Naive B cell (primary cell): ENCODE data around the gene DPYD. TPM values are rescaled to one million over a fixed set of nuclear protein-coding genes. Genes with fewer than 3 reads are reported as not detected.
A peak's percentile ranks its signal among the peaks of the same experiment; 100 is the strongest.

Experiments
- ATAC-seq, 2 donors: fragments of 150-1000 bp; cut with Tn5 transposase; 2 replicates each; pipeline ENCODE4 v1.10.0; 2021; ENCODE audit warnings: low read depth in 2 of 2, mild to moderate bottlenecking in 2 of 2, moderate library complexity in 2 of 2
- DNase-seq: peaks from one replicate; pipeline ENCODE4 v3.0.0; 2022
- H3K27ac Mint-ChIP-seq, 6 donors: one replicate each; pipeline ENCODE4 v1.8.0; 2020 to 2022; ENCODE audit warnings: mild to moderate bottlenecking in 6 of 6, mixed read lengths in 6 of 6, moderate library complexity in 5 of 6, inconsistent platforms in 2 of 6
- H3K27me3 Mint-ChIP-seq, 3 donors: one replicate each; pipeline ENCODE4 v1.8.0; 2021 to 2022; ENCODE audit warnings: mixed read lengths in 3 of 3, mild to moderate bottlenecking in 1 of 3
- H3K36me3 Mint-ChIP-seq, 2 donors: one replicate each; pipeline ENCODE4 v1.8.0; 2020 to 2022; ENCODE audit warnings: mixed read lengths in 2 of 2, inconsistent platforms in 1 of 2, mild to moderate bottlenecking in 1 of 2
- H3K4me1 Mint-ChIP-seq, 3 donors: one replicate each; pipeline ENCODE4 v1.8.0; 2020 to 2022; ENCODE audit warnings: mixed read lengths in 3 of 3, inconsistent platforms in 1 of 3, mild to moderate bottlenecking in 1 of 3, moderate library complexity in 1 of 3
- H3K4me3 Mint-ChIP-seq, 8 donors: one replicate each; pipeline ENCODE4 v1.8.0; 2020 to 2022; ENCODE audit warnings: mild to moderate bottlenecking in 8 of 8, mixed read lengths in 8 of 8, moderate library complexity in 8 of 8, inconsistent platforms in 2 of 8
- H3K9me3 Mint-ChIP-seq, 7 donors: one replicate each; pipeline ENCODE4 v1.8.0; 2020 to 2022; ENCODE audit warnings: mixed read lengths in 7 of 7, mild to moderate bottlenecking in 5 of 7, inconsistent platforms in 2 of 7, moderate library complexity in 1 of 7
- polyA plus RNA-seq, 6 donors: library from polyadenylated mRNA; unstranded; fragments of 300-500 nt; fragmentation: Illumina TruSeq; gene quantifications; one replicate each; pipeline ENCODE4 v1.2.3, GENCODE V29; 2021; ENCODE audit warnings: low read depth in 6 of 6

The DPYD gene
- polyA plus RNA-seq, 6 donors from 2014 or later, result 13.9 to 24.6 (median 19.1) TPM

DNA sequence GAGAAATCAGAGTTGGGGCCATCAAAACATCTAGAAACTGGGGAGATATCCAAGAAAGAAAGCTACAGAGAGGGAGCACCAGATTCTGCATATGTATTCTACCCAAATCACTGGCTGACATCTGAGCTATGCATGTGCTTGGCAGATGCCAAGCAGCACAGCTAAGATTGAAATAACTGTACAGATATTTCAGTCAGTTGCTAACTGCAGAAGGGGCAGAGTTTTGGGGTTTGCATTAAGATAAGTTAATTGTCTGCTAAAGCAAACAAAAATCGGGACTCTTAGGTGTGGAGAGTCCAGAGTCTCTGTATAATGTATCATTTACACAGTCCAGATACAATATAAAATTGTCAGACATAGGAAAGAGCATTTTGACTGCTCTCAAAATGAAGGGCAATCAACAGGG is 762.1 kb downstream of the DPYD start:
- Mint-ChIP-seq H3K4me1 (peaks cover 16 to 32% (median 25%) of the 10 kb centered on the region in 3 donors), H3K27me3 (no peaks in the 10 kb centered on the region), H3K36me3 (peaks cover 0 to 5% of the 10 kb centered on the region in 2 donors), H3K9me3 (peaks cover 0 to 15% (median 6%) of the 10 kb centered on the region in 7 donors), H3K27ac (peak overlapping the region in 3 of 6 donors; percentile 3 to 63 (median 26)), H3K4me3 (peak overlapping the region in 1 of 8 donors; percentile 33)
- no peak for ATAC-seq
- DNase-seq, result no peak

GRCh38 chr1:97157991-97158390 is 762.8 kb downstream of the DPYD start:
- no peak overlapping the region for H3K4me3 Mint-ChIP-seq
- peaks cover 16 to 26% (median 21%) of the 10 kb centered on the region in 3 donors for H3K4me1 Mint-ChIP-seq
- ATAC-seq (no peak), DNase-seq (no peak)
- no peaks in the 10 kb centered on the region for H3K27me3 Mint-ChIP-seq
- peaks cover 0 to 11% of the 10 kb centered on the region in 2 donors for H3K36me3 Mint-ChIP-seq
- peaks cover 0 to 11% (median 4%) of the 10 kb centered on the region in 7 donors for H3K9me3 Mint-ChIP-seq
- no peak overlapping the region for H3K27ac Mint-ChIP-seq

- peaks cover 0 to 13% of the 10 kb centered on the region in 2 donors for H3K36me3 Mint-ChIP-seq
- no peak for ATAC-seq
- H3K4me3 Mint-ChIP-seq, result no peak overlapping the region
- DNase-seq, result no peak
- H3K27me3 Mint-ChIP-seq, result no peaks in the 10 kb centered on the region
- H3K9me3 Mint-ChIP-seq, result peaks cover 0 to 7% (median 5%) of the 10 kb centered on the region in 7 donors
- H3K4me1 Mint-ChIP-seq, result peaks cover 0 to 6% (median 0%) of the 10 kb centered on the region in 3 donors
- H3K27ac Mint-ChIP-seq, result no peak overlapping the region
These were observed 769.2 kb downstream of the DPYD start for GRCh38 chr1:97151651-97152050.

- Mint-ChIP-seq H3K4me1 (peaks cover 0 to 6% (median 0%) of the 10 kb centered on the region in 3 donors), H3K4me3 (no peak overlapping the region), H3K27me3 (no peaks in the 10 kb centered on the region), H3K36me3 (peaks cover 0 to 14% of the 10 kb centered on the region in 2 donors), H3K9me3 (peaks cover 0 to 2% (median 0%) of the 10 kb centered on the region in 7 donors), H3K27ac (no peak overlapping the region)
- ATAC-seq (no peak), DNase-seq (no peak)
These were observed 775.4 kb downstream of the DPYD start for GRCh38 chr1:97145321-97145956.

DNA sequence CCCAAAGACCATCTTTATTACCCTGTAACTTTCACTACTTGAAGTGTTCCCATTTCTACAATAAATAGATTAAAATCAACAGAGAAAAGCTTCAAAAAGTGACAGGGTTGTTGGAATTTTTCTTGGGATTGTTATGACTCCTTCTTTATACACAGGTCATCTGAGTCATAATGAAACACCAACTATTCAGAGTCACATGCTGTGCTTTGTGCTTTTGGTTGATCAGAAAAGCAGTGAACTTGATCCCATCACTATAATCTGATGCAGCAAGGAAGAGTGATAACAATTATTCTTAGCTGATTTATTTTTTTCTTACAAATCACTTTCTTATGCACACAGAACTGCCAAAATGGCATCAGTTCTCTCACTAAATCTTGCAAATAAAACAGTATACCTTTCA is 776.3 kb downstream of the DPYD start:
- no peaks in the 10 kb centered on the region for H3K27me3 Mint-ChIP-seq
- no peak for ATAC-seq
- H3K36me3 Mint-ChIP-seq, result peaks cover 0 to 14% of the 10 kb centered on the region in 2 donors
- H3K4me3 Mint-ChIP-seq, result no peak overlapping the region
- H3K27ac Mint-ChIP-seq, result no peak overlapping the region
- no peaks in the 10 kb centered on the region for H3K9me3 Mint-ChIP-seq
- H3K4me1 Mint-ChIP-seq, result no peaks in the 10 kb centered on the region
- no peak for DNase-seq

GRCh38 chr1:97143236-97143882 is 777.5 kb downstream of the DPYD start:
- DNase-seq, result no peak
- H3K27ac Mint-ChIP-seq, result no peak overlapping the region
- H3K4me1 Mint-ChIP-seq, result peaks cover 0 to 3% (median 3%) of the 10 kb centered on the region in 3 donors
- no peaks in the 10 kb centered on the region for H3K9me3 Mint-ChIP-seq
- H3K27me3 Mint-ChIP-seq, result no peaks in the 10 kb centered on the region
- H3K4me3 Mint-ChIP-seq, result no peak overlapping the region
- peaks cover 0 to 14% of the 10 kb centered on the region in 2 donors for H3K36me3 Mint-ChIP-seq
- ATAC-seq, result no peak

- Mint-ChIP-seq H3K27me3 (no peaks in the 10 kb centered on the region), H3K27ac (no peak overlapping the region), H3K9me3 (no peaks in the 10 kb centered on the region), H3K4me1 (peaks cover 3 to 9% (median 3%) of the 10 kb centered on the region in 3 donors), H3K4me3 (no peak overlapping the region), H3K36me3 (peaks cover 0 to 1% of the 10 kb centered on the region in 2 donors)
- DNase-seq, result no peak
- ATAC-seq, result no peak
These were observed 780.2 kb downstream of the DPYD start for GRCh38 chr1:97140611-97141010.

GRCh38 chr1:97139512-97139911 is 781.3 kb downstream of the DPYD start:
- no peak overlapping the region for H3K27ac Mint-ChIP-seq
- H3K4me3 Mint-ChIP-seq, result no peak overlapping the region

GRCh38 chr1:97138515-97139032 is 782.3 kb downstream of the DPYD start:
- no peak for DNase-seq
- peak overlapping the region in 1 of 6 donors; percentile 73 for H3K27ac Mint-ChIP-seq
- no peaks in the 10 kb centered on the region for H3K9me3 Mint-ChIP-seq
- peak overlapping the region in 6 of 8 donors; percentile 10 to 59 (median 40) for H3K4me3 Mint-ChIP-seq
- ATAC-seq, result peak in 1 of 2 donors; percentile 27
- H3K27me3 Mint-ChIP-seq, result no peaks in the 10 kb centered on the region
- H3K4me1 Mint-ChIP-seq, result peaks cover 3 to 9% (median 3%) of the 10 kb centered on the region in 3 donors
- no peaks in the 10 kb centered on the region for H3K36me3 Mint-ChIP-seq

More at GRCh38 chr1:97139512-97139911, 781.3 kb downstream of the DPYD start:
- H3K4me1 Mint-ChIP-seq, result peaks cover 3 to 9% (median 3%) of the 10 kb centered on the region in 3 donors
- H3K27me3 Mint-ChIP-seq, result no peaks in the 10 kb centered on the region
- ATAC-seq (no peak), DNase-seq (no peak)
- no peaks in the 10 kb centered on the region for H3K9me3 Mint-ChIP-seq
- H3K36me3 Mint-ChIP-seq, result no peaks in the 10 kb centered on the region

DNA sequence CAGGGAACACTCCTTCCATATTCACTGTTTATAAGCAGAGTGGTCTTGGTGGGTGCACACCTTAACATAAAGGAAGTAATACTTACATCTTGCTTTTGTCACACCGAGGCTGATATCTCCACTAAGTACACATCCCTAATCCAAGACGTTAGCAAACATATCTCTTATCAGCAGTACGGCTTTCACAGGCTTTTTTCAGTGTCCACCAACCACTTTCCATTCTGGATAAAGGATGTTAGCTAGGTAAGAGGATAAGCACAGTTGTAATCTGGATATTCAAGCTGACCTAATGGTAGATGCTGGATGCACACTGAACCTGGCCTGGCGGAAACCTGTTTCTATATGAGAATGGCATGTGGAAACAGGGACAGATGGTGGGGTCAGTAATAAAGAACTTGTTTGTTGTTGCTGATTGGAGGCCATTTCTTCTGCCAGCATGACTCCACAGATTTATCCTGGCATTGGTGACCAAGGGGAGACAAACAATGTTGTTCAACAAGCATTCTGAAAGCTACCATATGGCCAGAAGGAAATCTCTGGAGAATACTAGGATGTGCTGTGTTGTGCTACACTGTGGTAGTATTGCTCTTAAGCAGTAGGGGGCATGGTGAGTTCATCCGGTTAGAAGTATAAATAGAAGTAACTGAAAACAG is 782.8 kb downstream of the DPYD start:
- DNase-seq (peak; percentile 21), ATAC-seq (peak; percentile 70 to 86)
- Mint-ChIP-seq H3K27ac (peak overlapping the region in 1 of 6 donors; percentile 73), H3K9me3 (no peaks in the 10 kb centered on the region), H3K4me3 (peak overlapping the region in 6 of 8 donors; percentile 10 to 59 (median 40)), H3K36me3 (no peaks in the 10 kb centered on the region), H3K4me1 (peaks cover 3 to 9% (median 3%) of the 10 kb centered on the region in 3 donors), H3K27me3 (no peaks in the 10 kb centered on the region)

DNA sequence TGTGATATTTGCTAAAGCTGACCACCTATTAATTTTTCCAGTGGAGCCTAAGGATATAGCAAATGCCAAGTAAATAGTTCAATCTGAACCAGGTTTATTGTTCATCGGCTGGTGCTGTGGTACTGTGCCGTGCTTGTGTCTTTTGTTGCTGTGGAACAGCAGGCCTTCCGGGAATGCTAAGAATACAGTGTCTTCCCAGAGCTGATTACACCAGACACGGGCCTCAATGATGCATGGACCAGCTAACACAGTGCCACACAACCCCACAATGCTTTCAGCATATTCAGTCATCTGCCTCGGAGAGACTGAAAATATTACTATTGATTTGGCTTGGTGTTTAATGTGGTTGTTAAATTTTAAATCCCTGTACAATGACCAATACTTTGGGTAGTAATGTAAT is 783.8 kb downstream of the DPYD start:
- H3K36me3 Mint-ChIP-seq, result no peaks in the 10 kb centered on the region
- H3K27ac Mint-ChIP-seq, result no peak overlapping the region
- DNase-seq, result no peak
- H3K9me3 Mint-ChIP-seq, result no peaks in the 10 kb centered on the region
- no peak for ATAC-seq
- no peak overlapping the region for H3K4me3 Mint-ChIP-seq
- no peaks in the 10 kb centered on the region for H3K27me3 Mint-ChIP-seq
- peaks cover 3 to 9% (median 3%) of the 10 kb centered on the region in 3 donors for H3K4me1 Mint-ChIP-seq

DNA sequence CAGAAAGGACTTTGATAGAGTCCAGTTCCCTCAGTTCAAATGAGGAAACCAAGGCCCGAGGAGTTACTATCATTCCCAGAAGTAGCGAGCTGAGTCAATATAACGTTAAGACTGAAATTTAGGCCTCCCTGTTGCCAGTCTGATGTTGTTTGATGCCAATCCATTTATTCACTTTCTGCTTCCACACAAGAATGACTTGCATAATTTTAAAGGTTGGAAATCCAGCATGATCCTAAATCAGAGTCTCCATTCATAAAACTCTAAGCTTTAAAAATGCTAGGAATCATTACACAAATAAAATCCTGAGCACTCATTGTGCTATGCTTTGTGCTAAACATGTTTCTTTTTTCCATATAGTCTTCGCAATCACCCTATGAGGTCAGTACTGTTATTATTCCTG is 784.9 kb downstream of the DPYD start:
- no peaks in the 10 kb centered on the region for H3K27me3 Mint-ChIP-seq
- H3K4me1 Mint-ChIP-seq, result peaks cover 3 to 9% (median 3%) of the 10 kb centered on the region in 3 donors
- H3K27ac Mint-ChIP-seq, result peak overlapping the region in 1 of 6 donors; percentile 60
- DNase-seq (no peak), ATAC-seq (no peak)
- peaks cover 5 to 7% of the 10 kb centered on the region in 2 donors for H3K36me3 Mint-ChIP-seq
- no peaks in the 10 kb centered on the region for H3K9me3 Mint-ChIP-seq
- no peak overlapping the region for H3K4me3 Mint-ChIP-seq

- Mint-ChIP-seq H3K27ac (no peak overlapping the region), H3K4me3 (no peak overlapping the region)
These were observed 792.4 kb downstream of the DPYD start for GRCh38 chr1:97128426-97128825.

More at GRCh38 chr1:97128426-97128825, 792.4 kb downstream of the DPYD start:
- Mint-ChIP-seq H3K27me3 (no peaks in the 10 kb centered on the region), H3K9me3 (peaks cover 0 to 2% (median 0%) of the 10 kb centered on the region in 7 donors), H3K36me3 (peaks cover 7 to 10% of the 10 kb centered on the region in 2 donors), H3K4me1 (no peaks in the 10 kb centered on the region)
- DNase-seq (no peak), ATAC-seq (no peak)
